PFSK-1 (cell line): ENCODE measurements around the gene NMRK1.

ENCODE experiments used
- FOXP2 ChIP-seq: optimal IDR thresholded peaks from 2 replicates; pipeline ENCODE3; 2011; ENCODE audit warnings: borderline replicate concordance, control low read depth, inconsistent platforms; ENCODE audit not compliant: insufficient read depth; ENCODE audit errors: extremely low read length, extremely low read depth
- POLR2AphosphoS5 ChIP-seq: IDR thresholded peaks from 2 replicates; pipeline ENCODE4 v1.6.1; 2012; ENCODE audit warnings: low read depth, mild to moderate bottlenecking, control low read depth, low read length, moderate library complexity
- REST ChIP-seq, 2 experiments: IDR thresholded peaks; 2 replicates each; pipeline versions ENCODE4 v1.6.1 to v1.8.0; 2011 to 2012; ENCODE audit warnings: low read depth in 2 of 2, low read length in 2 of 2, control low read depth in 1 of 2, inconsistent platforms in 1 of 2, mild to moderate bottlenecking in 1 of 2, moderate library complexity in 1 of 2; ENCODE audit not compliant: insufficient read depth in 1 of 2
- SIN3A ChIP-seq: IDR thresholded peaks from 2 replicates; pipeline ENCODE4 v1.6.1; 2012; ENCODE audit warnings: mild to moderate bottlenecking, low read length, moderate library complexity, borderline replicate concordance; ENCODE audit not compliant: insufficient read depth
- TAF1 ChIP-seq: IDR thresholded peaks from 2 replicates; pipeline ENCODE4 v1.6.1; 2012; ENCODE audit warnings: low read length, control low read depth, borderline replicate concordance; ENCODE audit not compliant: insufficient read depth

NMRK1 gene

GRCh38 chr9:75112789-75113188, 24.8 kb upstream of the NMRK1 start:
- TF ChIP-seq TAF1 (no peak), POLR2AphosphoS5 (no peak), FOXP2 (no peak), SIN3A (no peak), REST (IDR thresholded peaks at IDR 0.05; ENCODE audit: insufficient read depth in 1 of 2, low read depth in 2 of 2, low read length in 2 of 2) (no peak)

GRCh38 chr9:75111019-75111622, 23.2 kb upstream of the NMRK1 start:
- no peak for TF ChIP-seq TAF1
- no peak for TF ChIP-seq FOXP2
- TF ChIP-seq REST (IDR thresholded peaks at IDR 0.05; ENCODE audit: insufficient read depth in 1 of 2, low read depth in 2 of 2, low read length in 2 of 2), result no peak
- TF ChIP-seq POLR2AphosphoS5, result no peak
- TF ChIP-seq SIN3A, result no peak

- TF ChIP-seq SIN3A (no peak), TAF1 (no peak), POLR2AphosphoS5 (no peak), FOXP2 (no peak), REST (IDR thresholded peaks at IDR 0.05; ENCODE audit: insufficient read depth in 1 of 2, low read depth in 2 of 2, low read length in 2 of 2) (no peak)
These were observed 21.4 kb upstream of the NMRK1 start for GRCh38 chr9:75109210-75109839.

GRCh38 chr9:75108571-75108970, 20.6 kb upstream of the NMRK1 start:
- no peak for TF ChIP-seq POLR2AphosphoS5
- no peak for TF ChIP-seq FOXP2
- TF ChIP-seq SIN3A, result no peak
- no peak for TF ChIP-seq REST (IDR thresholded peaks at IDR 0.05; ENCODE audit: insufficient read depth in 1 of 2, low read depth in 2 of 2, low read length in 2 of 2)

GRCh38 chr9:75106857-75107256, 18.9 kb upstream of the NMRK1 start:
- TF ChIP-seq REST (IDR thresholded peaks at IDR 0.05; ENCODE audit: insufficient read depth in 1 of 2, low read depth in 2 of 2, low read length in 2 of 2) (no peak), POLR2AphosphoS5 (no peak), FOXP2 (no peak), SIN3A (no peak), TAF1 (no peak)
